CD4-positive, alpha-beta T cell treated with Interleukin-4 for 1 hour (primary cell): Measurements from ENCODE around the gene EID3.
"Not testable (repeated sequence)": the region's sequence is repeated elsewhere in the genome, so short reads cannot be mapped to it uniquely, and the experiment has no call there.

Source experiments
- DNase-seq, 2 donors: peaks; one replicate each; pipeline ENCODE4 v3.0.0-alpha.2; 2020 to 2022

EID3 gene

GRCh38 chr12:104290320-104290719 lies 13.2 kb upstream of the EID3 start:
- no peak for DNase-seq

DNA sequence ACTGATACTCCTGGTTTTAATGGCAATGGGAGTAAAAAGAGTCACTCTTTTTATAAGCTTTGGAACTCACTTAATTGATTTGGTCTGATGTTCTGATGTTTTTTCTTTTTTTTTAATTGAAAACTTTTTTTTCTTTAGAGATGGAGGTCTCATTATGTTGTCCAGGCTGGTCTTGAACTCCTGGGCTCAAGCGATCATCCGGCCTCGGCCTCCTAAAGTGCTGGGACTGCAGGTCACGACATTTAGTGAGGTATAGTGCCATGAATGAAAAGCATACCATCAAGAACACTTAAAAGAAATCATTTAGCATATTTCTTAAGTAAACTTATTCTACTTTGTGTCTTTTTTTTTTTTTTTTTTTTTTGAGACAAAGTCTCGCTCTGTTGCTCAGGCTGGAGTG lies 12.7 kb upstream of the EID3 start:
- no peak for DNase-seq

DNA sequence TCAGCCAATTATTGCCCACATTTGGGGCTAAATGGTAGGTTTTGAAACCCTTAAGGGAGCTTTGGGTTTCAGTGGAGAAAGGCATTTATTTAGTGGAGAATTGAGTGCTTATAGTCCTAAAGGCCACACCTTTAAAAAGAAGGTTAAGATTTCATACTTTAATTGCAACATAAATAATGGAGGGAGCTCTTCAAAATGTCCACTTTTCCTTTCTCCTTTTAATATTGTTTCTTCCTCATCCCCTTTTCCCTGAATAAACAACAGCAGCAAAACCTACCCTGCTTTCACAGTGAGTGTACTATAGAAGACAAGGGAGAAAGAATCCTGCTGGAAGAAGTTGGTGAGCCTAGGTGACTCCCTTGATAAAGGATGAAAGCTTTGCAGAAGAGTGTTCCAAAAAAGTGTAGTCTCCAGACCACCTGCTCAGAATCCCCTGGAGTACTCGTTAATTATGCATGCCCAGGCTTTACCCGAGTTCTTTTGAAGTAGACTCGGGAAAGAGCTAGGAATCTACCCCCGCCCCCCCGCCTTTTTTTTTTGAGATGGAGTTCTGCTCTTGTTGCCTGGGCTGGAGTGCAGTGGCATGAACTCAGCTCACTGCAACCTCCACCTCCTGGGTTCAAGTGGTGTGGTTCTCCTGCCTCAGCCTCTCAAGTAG lies 11.5 kb upstream of the EID3 start:
- no peak for DNase-seq

GRCh38 chr12:104292872-104293794 lies 10.4 kb upstream of the EID3 start:
- no peak for DNase-seq

DNA sequence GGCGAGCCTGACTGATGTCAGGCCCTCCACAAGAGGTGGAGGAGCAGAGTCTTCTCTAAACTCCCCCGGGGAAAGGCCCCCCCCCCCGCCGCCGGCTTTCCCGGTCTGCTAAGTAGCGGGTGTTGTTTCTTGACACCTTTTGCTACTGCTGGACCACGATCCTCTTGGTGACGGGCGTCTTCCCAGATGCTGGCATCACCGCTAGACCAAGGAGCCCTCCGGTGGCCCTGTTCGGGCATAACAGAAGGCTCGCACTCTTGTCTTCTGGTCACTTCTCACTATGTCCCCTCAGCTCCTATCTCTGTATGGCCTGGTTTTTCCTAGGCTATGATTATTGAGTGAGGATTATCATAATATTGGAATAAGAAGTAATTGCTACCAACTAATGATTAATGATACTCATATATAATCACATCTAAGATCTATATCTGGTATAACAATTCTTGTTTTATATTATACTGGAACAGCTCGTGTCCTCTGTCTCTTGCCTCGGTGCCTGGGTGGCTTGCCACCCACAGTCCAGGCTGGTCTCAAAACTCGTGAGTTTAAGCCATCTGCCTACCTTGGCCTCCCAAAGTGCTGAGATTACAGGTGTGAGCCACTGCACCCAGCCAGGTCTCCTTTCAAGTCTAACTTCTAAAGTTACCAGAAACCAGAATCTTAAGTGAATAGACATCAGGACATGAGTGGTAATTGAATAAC lies 9.2 kb upstream of the EID3 start:
- DNase-seq = not testable (repeated sequence)

- DNase-seq = no peak
Observed at GRCh38 chr12:104294927-104295668, 8.4 kb upstream of the EID3 start.

DNA sequence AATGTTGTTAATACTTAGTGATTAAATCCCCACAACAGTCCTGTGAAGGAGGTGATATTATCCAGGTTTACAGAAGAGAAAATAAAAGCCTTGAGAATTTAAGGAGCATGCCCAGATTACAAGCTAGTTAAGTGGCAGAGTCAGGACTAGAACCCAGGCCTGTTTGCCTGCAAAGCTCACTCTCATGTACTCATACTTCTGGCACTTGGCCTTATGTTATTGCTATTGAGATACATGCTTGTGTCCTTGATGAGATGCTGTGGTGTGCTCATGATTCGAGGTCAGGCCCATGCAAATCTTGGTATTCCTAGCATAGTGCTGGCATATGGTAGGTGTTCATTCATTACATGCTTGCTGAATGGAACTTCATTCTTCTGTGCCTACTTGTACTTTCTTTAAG lies 7.6 kb upstream of the EID3 start:
- no peak for DNase-seq

DNA sequence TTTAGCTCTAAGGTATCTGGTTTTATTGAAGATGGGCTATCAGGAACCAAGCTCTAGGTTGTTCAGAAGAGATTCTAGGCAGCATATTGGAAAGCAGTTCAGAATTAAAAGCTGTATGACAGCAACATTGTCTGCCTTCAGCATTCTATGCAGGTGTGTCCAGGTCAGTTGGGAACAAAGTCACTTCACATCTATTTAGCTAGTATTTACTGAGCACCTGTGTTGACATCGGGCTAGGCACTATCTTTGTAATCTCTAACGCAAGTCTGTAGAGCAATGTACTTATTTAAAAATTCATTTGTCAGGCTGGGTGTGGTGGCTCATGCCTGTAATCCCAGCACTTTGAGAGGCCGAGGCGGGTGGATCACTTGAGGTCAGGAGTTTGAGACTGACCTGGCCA lies 6.8 kb upstream of the EID3 start:
- no peak for DNase-seq

DNA sequence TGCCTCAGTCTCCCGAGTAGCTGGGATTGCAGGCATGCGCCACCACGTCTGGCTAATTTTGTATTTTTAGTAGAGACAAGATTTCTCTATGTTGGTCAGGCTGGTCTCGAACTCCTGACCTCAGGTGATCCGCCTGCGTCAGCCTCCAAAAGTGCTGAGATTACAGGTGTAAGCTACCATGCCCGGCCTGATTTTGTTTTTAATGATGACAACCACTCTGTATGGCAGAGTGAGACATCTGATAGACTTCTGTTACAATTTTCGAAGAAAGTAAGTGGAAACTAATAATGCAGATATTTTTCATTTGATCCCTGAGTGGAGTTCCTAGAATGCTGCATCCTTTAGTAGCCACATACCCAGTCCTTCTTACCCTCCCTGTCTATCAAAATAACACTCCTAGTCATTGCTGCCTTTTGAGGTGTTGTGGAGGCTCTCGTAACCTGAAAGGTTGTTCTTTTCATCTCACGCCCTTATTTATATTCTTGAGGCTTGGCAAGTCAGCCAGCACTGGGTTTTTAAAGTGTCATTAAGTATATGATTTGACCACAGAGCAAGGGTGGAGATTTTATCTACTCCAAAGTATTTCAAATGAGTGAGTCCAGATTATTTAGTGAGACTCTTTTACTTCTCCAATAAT lies 5.9 kb upstream of the EID3 start:
- DNase-seq = no peak

DNA sequence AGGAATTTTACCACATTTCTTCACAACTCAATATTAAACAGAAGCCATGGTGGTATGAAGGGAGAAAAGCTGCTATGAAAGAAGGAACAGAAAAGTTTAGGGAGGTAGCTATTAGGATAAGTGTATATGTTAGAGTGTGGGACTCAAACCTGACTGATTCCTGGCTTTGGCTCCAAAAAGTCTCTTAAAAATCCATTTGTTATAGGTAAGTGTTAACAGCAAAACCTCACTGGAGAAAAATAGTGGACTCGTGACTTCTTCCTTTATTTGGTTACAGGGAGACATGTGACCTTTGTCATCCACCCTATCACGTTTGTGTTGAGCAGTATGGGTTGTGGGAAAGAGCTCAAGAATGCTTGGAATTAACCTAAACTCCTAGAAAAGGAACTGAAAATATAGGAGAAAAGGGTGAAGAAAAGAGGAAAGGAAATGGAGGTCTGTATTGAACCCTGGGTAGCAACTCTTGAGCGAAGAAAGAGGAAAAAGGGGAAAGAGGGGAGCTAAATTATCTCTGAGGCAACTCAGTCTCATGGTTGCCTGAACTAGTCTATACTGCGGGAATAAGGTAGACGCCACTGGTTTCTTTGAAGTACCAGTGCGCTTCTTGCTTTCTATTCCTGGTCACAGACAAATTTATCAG lies 3.6 kb upstream of the EID3 start:
- DNase-seq = no peak

GRCh38 chr12:104304261-104305009 lies 896 bp downstream of the EID3 start:
- no peak for DNase-seq

GRCh38 chr12:104305349-104305748 lies 1.8 kb downstream of the EID3 start:
- no peak for DNase-seq

DNA sequence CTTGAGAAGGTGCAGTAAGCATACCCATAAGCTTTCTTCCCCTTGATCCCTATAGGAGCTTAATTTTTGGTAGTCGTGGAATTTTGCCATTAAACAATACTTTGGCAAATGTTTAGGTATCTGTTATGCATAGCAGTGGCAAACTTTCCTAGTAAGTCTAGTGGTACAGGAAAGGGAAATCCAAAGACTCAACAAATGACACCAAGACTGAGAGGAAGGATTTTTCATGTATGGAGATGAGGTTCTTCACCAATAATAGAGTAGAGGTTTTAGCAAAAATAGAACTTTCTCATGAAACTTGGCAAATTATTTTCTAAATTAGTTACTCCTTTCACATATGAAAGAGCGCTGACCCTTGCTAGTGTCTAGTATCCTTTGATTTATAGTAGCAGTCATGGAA lies 2.8 kb downstream of the EID3 start:
- no peak for DNase-seq

GRCh38 chr12:104306943-104307654 lies 3.6 kb downstream of the EID3 start:
- no peak for DNase-seq

DNA sequence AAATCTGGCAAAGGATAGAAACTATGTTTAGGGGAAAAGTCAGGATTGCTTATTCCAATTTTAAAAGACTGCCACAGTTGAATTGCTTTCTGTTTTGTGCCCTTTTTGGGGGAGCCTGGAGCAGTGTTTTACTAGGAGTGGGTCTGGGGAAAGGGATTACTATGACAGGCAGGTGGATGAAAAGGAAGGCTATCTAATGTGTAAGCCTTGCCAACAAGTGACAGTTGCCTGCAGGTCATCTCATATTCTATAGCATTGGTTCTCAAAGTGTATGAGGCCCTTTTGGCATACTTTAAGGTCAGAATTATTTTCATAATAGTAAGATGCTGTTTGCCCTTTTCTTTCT lies 4.1 kb downstream of the EID3 start:
- DNase-seq = no peak

DNA sequence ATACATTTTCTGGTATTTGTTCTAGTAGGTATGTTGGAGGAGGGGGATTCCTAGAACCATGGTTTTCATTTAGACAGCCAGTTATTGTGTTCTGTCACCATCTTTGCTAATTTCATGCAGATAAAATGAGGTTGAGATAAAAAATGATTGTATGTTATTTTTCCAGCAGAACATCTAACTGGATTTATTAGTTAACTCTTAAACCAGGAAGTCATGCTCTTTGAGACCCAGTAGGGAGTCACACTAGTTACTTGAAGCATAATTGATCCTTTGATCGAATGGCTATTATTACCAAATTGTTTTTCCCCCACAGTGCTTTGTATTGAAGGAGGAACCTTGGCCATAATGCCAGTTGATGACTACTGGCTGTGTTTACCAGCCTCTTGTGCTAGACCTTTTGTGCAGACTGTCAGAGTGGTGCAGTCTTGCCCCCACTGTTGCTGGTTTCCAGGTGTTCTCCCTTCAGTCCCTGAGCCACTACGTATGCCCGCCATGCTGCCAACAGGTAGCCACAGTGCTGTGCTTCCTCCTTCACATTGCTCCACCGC lies 6.0 kb downstream of the EID3 start:
- no peak for DNase-seq

DNA sequence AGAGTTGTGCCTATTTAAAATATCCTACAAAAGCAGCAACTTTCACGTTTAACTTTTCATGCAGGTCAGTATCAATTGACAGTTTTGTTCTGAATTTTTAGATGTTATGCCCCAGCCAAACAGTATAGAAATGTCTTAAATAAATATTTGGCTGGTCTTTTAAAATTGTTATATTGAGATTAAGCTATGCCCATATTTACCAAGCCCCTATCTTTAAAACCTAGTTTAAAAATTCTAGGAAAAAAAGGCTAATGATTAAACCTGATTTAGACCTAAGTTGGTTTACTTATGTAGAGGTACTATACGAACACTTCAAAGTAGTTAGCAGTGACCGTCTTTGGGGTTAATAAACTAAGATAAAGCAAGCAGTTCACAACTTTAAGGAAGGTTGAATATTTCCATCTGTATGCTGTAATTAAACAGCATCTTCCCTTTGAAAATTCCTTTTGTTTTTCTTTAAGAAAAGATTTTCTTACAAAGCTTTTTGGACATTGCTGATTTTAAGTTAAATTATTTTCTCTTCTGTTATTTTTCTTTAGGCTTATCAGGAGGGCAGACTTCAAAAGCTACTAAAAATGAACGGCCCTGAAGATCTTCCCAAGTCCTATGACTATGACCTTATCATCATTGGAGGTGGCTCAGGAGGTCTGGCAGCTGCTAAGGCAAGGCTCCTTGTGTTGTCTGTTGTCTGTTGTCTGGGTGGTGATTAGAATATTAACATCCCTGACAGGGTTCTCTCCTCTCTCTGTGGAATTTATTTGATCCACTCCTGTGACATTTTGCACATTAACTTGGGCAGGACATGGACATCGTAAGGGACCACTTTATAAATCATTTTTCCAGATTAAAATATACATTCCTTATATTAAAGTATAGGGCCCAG lies 7.5 kb downstream of the EID3 start:
- no peak for DNase-seq

DNA sequence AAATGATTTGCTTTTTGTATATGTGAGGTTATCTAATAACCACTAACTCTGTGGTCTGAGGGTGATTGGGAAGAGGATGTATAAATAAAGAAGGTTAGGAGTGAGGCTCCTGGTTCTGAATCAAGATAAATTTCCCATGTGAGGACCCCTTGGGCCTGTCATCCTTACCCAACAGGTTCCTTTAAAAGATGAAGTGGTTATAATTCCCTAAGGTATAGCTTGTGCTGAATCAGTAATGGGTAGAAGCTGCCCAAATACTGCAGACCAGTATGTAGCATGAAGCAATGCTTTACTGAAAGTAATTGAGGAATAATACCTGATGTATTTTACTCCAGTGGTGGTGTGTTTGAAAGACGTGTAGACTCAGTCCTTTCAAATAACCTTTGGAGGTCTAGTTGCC lies 8.7 kb downstream of the EID3 start:
- DNase-seq = no peak

DNA sequence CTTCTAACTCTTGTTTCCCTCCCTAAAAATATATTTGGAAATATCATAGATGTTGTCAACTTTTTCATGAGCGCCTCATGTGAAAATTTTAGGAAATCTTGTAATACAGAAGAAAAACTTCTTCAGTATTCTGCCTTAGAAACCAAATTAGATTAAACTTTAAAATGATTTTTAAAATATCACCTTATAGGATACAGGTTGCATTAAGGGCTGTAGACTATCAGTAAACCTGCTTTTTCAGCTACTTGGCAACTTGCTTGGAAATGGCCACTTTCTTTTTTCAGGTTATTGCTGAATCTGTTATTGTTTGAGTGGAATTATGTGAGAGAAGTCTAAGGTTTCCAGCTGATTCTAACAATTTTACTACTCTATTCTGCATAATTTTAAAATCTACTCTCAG lies 9.1 kb downstream of the EID3 start:
- no peak for DNase-seq
